ENCODE results near the gene FANCF. TPM values are rescaled to one million over a fixed set of nuclear protein-coding genes. Genes with fewer than 3 reads are reported as not detected.

FANCF gene
- 6.3 and 7.6 TPM in 2 replicates for total RNA-seq

GRCh38 chr11:22625448-22626287, at the start of gene FANCF:
Gene FANCF, minus strand, starts transcription at chr11:22625823. Its CDS starts 13 bp downstream, at chr11:22625810.

GRCh38 chr11:22666325-22666687, 40.7 kb upstream of the FANCF start, which contains the start of gene GAS2:
Gene GAS2, plus strand, starts transcription at chr11:22666611. Its CDS starts 8,259 bp downstream, at chr11:22674870.

Other genes starting within 250 kb of the FANCF start
- 0.57 and 0.66 TPM in 2 replicates for gene GAS2, start 40.8 kb upstream of the FANCF start, total RNA-seq
- gene SVIP, start 204.0 kb upstream of the FANCF start, total RNA-seq = under 0.01 and 1.1 TPM in 2 replicates
- gene CCDC179, start 234.7 kb upstream of the FANCF start, total RNA-seq = not detected in 2 replicates

Data from placental pericyte (primary cell).